Activated CD8-positive, alpha-beta memory T cell treated with anti-CD3 and anti-CD28 coated beads for 24 hours (primary cell): Measurements from ENCODE around the gene MEP1A.
"Not testable (repeated sequence)": the region's sequence is repeated elsewhere in the genome, so short reads cannot be mapped to it uniquely, and the experiment has no call there.

ENCODE experiments used
- DNase-seq: peaks from one replicate; pipeline ENCODE4 v3.0.0-alpha.2; 2020

The MEP1A gene

GRCh38 chr6:46793138-46793537 lies at the start of gene MEP1A:
TSS of gene MEP1A (plus strand) at chr6:46793389. CDS start at chr6:46793399, 10 bp downstream.
- DNase-seq = no peak

GRCh38 chr6:46743425-46744158 lies 49.6 kb upstream of the MEP1A start:
- no peak for DNase-seq

GRCh38 chr6:46744159-46744725 lies 48.9 kb upstream of the MEP1A start:
- DNase-seq = not testable (repeated sequence)

GRCh38 chr6:46745973-46746372 lies 47.2 kb upstream of the MEP1A start:
- DNase-seq = no peak

GRCh38 chr6:46746696-46747095 lies 46.5 kb upstream of the MEP1A start, which contains the start of gene ANKRD66:
TSS of gene ANKRD66 (plus strand) at chr6:46746933. CDS start at chr6:46751949, 5,016 bp downstream.
- no peak for DNase-seq

GRCh38 chr6:46748940-46749503 lies 44.2 kb upstream of the MEP1A start:
- no peak for DNase-seq

- DNase-seq = no peak
Observed at GRCh38 chr6:46749731-46750130, 43.5 kb upstream of the MEP1A start.

GRCh38 chr6:46751658-46752057 lies 41.5 kb upstream of the MEP1A start:
- no peak for DNase-seq

- DNase-seq = no peak
Observed at GRCh38 chr6:46755865-46756264, 37.3 kb upstream of the MEP1A start.

- no peak for DNase-seq
Observed at GRCh38 chr6:46756469-46757213, 36.5 kb upstream of the MEP1A start.

GRCh38 chr6:46757214-46757596 lies 36.0 kb upstream of the MEP1A start:
- no peak for DNase-seq

- no peak for DNase-seq
Observed at GRCh38 chr6:46758960-46759753, 34.0 kb upstream of the MEP1A start.

- DNase-seq = no peak
Observed at GRCh38 chr6:46760925-46761324, 32.3 kb upstream of the MEP1A start.

GRCh38 chr6:46763466-46763865 lies 29.7 kb upstream of the MEP1A start:
- DNase-seq = no peak

- not testable (repeated sequence) for DNase-seq
Observed at GRCh38 chr6:46764280-46764679, 28.9 kb upstream of the MEP1A start.

GRCh38 chr6:46764961-46765360 lies 28.2 kb upstream of the MEP1A start:
- DNase-seq = no peak

- DNase-seq = no peak
Observed at GRCh38 chr6:46772016-46772415, 21.2 kb upstream of the MEP1A start.

GRCh38 chr6:46772762-46773161 lies 20.4 kb upstream of the MEP1A start:
- DNase-seq = no peak

- no peak for DNase-seq
Observed at GRCh38 chr6:46773201-46773855, 19.9 kb upstream of the MEP1A start.

GRCh38 chr6:46774736-46775135 lies 18.5 kb upstream of the MEP1A start:
- DNase-seq = not testable (repeated sequence)

GRCh38 chr6:46776070-46776712 lies 17.0 kb upstream of the MEP1A start:
- no peak for DNase-seq
